Kidney (tissue), 14 donors: ENCODE results near the gene SOCS7. TPM values are rescaled to one million over a fixed set of nuclear protein-coding genes. Genes with fewer than 3 reads are reported as not detected.

Source experiments
- DNase-seq, 5 donors: peaks; one replicate each; pipeline ENCODE4 v3.0.0-alpha.2; 2013 to 2020
- FAIRE-seq: peaks from 2 replicates; lab custom pipeline; 2012; peaks lifted over from hg19 to GRCh38; lab: Jason Lieb, UNC
- H3K27ac ChIP-seq, 2 donors: one replicate each; pipeline ENCODE4 v1.7.0; 2013; ENCODE audit warnings: low read depth in 2 of 2, low read length in 2 of 2, inconsistent platforms in 1 of 2
- H3K27me3 ChIP-seq: one replicate; pipeline ENCODE4 v1.7.1; 2013; ENCODE audit warnings: low read length, inconsistent platforms; ENCODE audit not compliant: control insufficient read depth, insufficient read depth
- H3K36me3 ChIP-seq, 3 donors: one replicate each; pipeline versions ENCODE4 v1.7.0 to v1.7.1; 2013; ENCODE audit warnings: low read length in 3 of 3, control low read depth in 1 of 3, inconsistent platforms in 1 of 3; ENCODE audit not compliant: insufficient read depth in 3 of 3, control insufficient read depth in 2 of 3
- H3K4me1 ChIP-seq, 3 donors: one replicate each; pipeline versions ENCODE4 v1.7.0 to v1.7.1; 2013; ENCODE audit warnings: low read length in 3 of 3, inconsistent platforms in 1 of 3, low read depth in 1 of 3; ENCODE audit not compliant: control insufficient read depth in 2 of 3, insufficient read depth in 2 of 3
- H3K4me3 ChIP-seq, 3 donors: one replicate each; pipeline versions ENCODE4 v1.7.0 to v1.8.1; 2013; ENCODE audit warnings: low read length in 3 of 3, control low read depth in 1 of 3, inconsistent platforms in 1 of 3
- H3K9ac ChIP-seq, 3 donors: one replicate each; pipeline versions ENCODE4 v1.7.0 to v1.7.1; 2013; ENCODE audit warnings: low read length in 3 of 3, control low read depth in 1 of 3, inconsistent platforms in 1 of 3
- H3K9me3 ChIP-seq, 3 donors: one replicate each; pipeline versions ENCODE4 v1.7.0 to v1.7.1; 2013; ENCODE audit warnings: low read length in 3 of 3, control low read depth in 1 of 3, inconsistent platforms in 1 of 3; ENCODE audit not compliant: control insufficient read depth in 2 of 3, insufficient read depth in 1 of 3
- CTCF ChIP-seq: IDR thresholded peaks from 3 replicates; pipeline ENCODE4 v1.5.1; 2012; ENCODE audit warnings: mild to moderate bottlenecking, moderate library complexity, borderline replicate concordance; ENCODE audit not compliant: insufficient read depth; ENCODE audit errors: extremely low read depth
- intact Hi-C: fragments of 100-400 bp; cut with DNase I; formaldehyde crosslinking; loops from one replicate; pipeline ENCODE4 v1.11.1; 2022
- polyA plus RNA-seq: library from polyadenylated mRNA; stranded (reverse); fragments of 350-450 nt; fragmentation: Illumina TruSeq; extraction: RNeasy Lipid Tissue Mini Kit (QIAGEN cat#74804); gene quantifications from one replicate; pipeline ENCODE4 v1.2.3, GENCODE V29; 2014; ENCODE audit warnings: low read depth, low replicate concordance; ENCODE audit not compliant: insufficient read depth
- total RNA-seq: library from RNA; stranded (reverse); fragmentation: NEBNext Ultra II Directional; extraction: Animal tissue kit (Norgen Biotek cat#: 25700); gene quantifications from one replicate; pipeline ENCODE4 v1.2.1, GENCODE V29; 2021
- donor health status: control.
- donor health status: control.
- donor health status: control.
- donor health status: control.
- donor health status: control.
- donor health status: DM: yes; HTN: yes; CAD: no.
- donor health status: Normal renal cell carcinoma (clear cell type).

Gene SOCS7
- total and polyA plus RNA-seq, 2 donors from 2014 or later: 2.7 to 18.7 TPM

GRCh38 chr17:38450557-38451029 lies 98.9 kb downstream of the SOCS7 start:
- H3K9ac ChIP-seq: no peak overlapping the region
- H3K27me3 ChIP-seq: no peaks in the 10 kb centered on the region
- no peaks in the 10 kb centered on the region for H3K36me3 ChIP-seq
- intact Hi-C loops: no loop called here
- no peaks in the 10 kb centered on the region for H3K9me3 ChIP-seq
- DNase-seq (no peak), FAIRE-seq (no peak)
- TF ChIP-seq CTCF: no peak
- H3K27ac ChIP-seq: peak overlapping the region; percentile 63 to 88
- peaks cover 0 to 32% (median 3%) of the 10 kb centered on the region in 3 donors for H3K4me1 ChIP-seq
- peak overlapping the region in 1 of 3 donors; percentile 41 for H3K4me3 ChIP-seq

GRCh38 chr17:38451030-38451839 lies 99.6 kb downstream of the SOCS7 start:
- H3K4me1 ChIP-seq: peaks cover 0 to 35% (median 6%) of the 10 kb centered on the region in 3 donors
- H3K9ac ChIP-seq: no peak overlapping the region
- H3K36me3 ChIP-seq: no peaks in the 10 kb centered on the region
- TF ChIP-seq CTCF: no peak
- H3K4me3 ChIP-seq: peak overlapping the region; percentile 21 to 41 (median 40)
- H3K27me3 ChIP-seq: no peaks in the 10 kb centered on the region
- peak; percentile 85 to 95 (median 89) for DNase-seq
- intact Hi-C loops: no loop called here
- H3K9me3 ChIP-seq: no peaks in the 10 kb centered on the region
- peak overlapping the region; percentile 54 to 88 for H3K27ac ChIP-seq
- no peak for FAIRE-seq

- Histone ChIP-seq H3K9me3 (no peaks in the 10 kb centered on the region), H3K4me1 (peaks cover 0 to 36% (median 7%) of the 10 kb centered on the region in 3 donors), H3K27ac (peak overlapping the region; percentile 54 to 88), H3K36me3 (no peaks in the 10 kb centered on the region), H3K4me3 (peak overlapping the region; percentile 21 to 41 (median 40)), H3K27me3 (no peaks in the 10 kb centered on the region), H3K9ac (no peak overlapping the region)
- FAIRE-seq (no peak), DNase-seq (peak; percentile 80 to 93 (median 86))
- intact Hi-C loops: no loop called here
- no peak for TF ChIP-seq CTCF
Measured at GRCh38 chr17:38451840-38452529, 100.3 kb downstream of the SOCS7 start.
